GM23338 (cell line): ENCODE measurements around the gene IPO13.

Experiments used
- CTCF ChIP-seq, 2 experiments: fragments of 200-600 bp in 1 of 2; sonication (generic) in 1 of 2; conservative IDR thresholded peaks; 2 replicates each; pipeline versions ENCODE4 v1.5.1 to v1.6.1; 2016 to 2017; ENCODE audit warnings: antibody characterized with exemption in 2 of 2, low read depth in 2 of 2, mild to moderate bottlenecking in 2 of 2, moderate library complexity in 1 of 2
- EZH2 ChIP-seq: fragments of 200-600 bp; sonication (generic); IDR thresholded peaks from one replicate; pipeline ENCODE4 v1.8.0; 2017; ENCODE audit warnings: antibody characterized with exemption, mild to moderate bottlenecking, low read depth; ENCODE audit not compliant: unreplicated experiment
- JUNB ChIP-seq: IDR thresholded peaks from one replicate; pipeline ENCODE4 v1.6.1; 2016; ENCODE audit warnings: antibody characterized with exemption; ENCODE audit not compliant: unreplicated experiment
- POLR2AphosphoS5 ChIP-seq: IDR thresholded peaks from 2 replicates; pipeline ENCODE4 v1.6.1; 2016; ENCODE audit warnings: antibody characterized with exemption, low read depth
- ZNF114 ChIP-seq: fragments of 250-450 bp; sonication (Bioruptor Pico); IDR thresholded peaks from 2 replicates; pipeline ENCODE4 v1.5.0; 2020; ENCODE audit warnings: mild to moderate bottlenecking, moderate library complexity

- TF ChIP-seq CTCF (conservative IDR thresholded peaks at IDR 0.05; ENCODE audit: low read depth in 2 of 2) (no peak), EZH2 (no peak), POLR2AphosphoS5 (no peak), JUNB (no peak), ZNF114 (CRISPR knock-in tag) (no peak)
Observed at GRCh38 chr1:43987159-43987902, 40.6 kb downstream of the IPO13 start.
